Esophagus muscularis mucosa (tissue), 4 donors: Measurements from ENCODE around the gene SOSTDC1. TPM values are rescaled to one million over a fixed set of nuclear protein-coding genes. Genes with fewer than 3 reads are reported as not detected.

Source experiments
- DNase-seq: peaks from one replicate; pipeline ENCODE4 v3.0.0-alpha.2; 2017; ENCODE audit errors: extremely low spot score
- H3K27ac ChIP-seq, 4 donors: fragments of 200-600 bp; sonication (generic); replicated peaks in 1 of 4; 1 replicate in 3 of 4; 2 replicates in 1 of 4; pipeline ENCODE4 v1.5.1; 2016 to 2019; ENCODE audit warnings: mild to moderate bottlenecking in 1 of 4
- H3K27me3 ChIP-seq, 4 donors: fragments of 200-600 bp; sonication (generic); one replicate each; pipeline versions ENCODE4 v1.5.1 to v1.6.0; 2016 to 2019
- H3K36me3 ChIP-seq, 4 donors: fragments of 200-600 bp; sonication (generic); one replicate each; pipeline ENCODE4 v1.5.1; 2016 to 2019
- H3K4me1 ChIP-seq, 4 donors: fragments of 200-600 bp; sonication (generic); one replicate each; pipeline ENCODE4 v1.5.1; 2016 to 2019
- H3K4me3 ChIP-seq, 4 donors: fragments of 200-600 bp; sonication (generic); 1 replicate in 2 of 4; 2 replicates in 2 of 4; pipeline ENCODE4 v1.5.1; 2016 to 2019; ENCODE audit warnings: mild to moderate bottlenecking in 4 of 4, moderate library complexity in 1 of 4
- H3K9me3 ChIP-seq, 4 donors: fragments of 200-600 bp; sonication (generic); 1 replicate in 3 of 4; 2 replicates in 1 of 4; pipeline ENCODE4 v1.5.1; 2016 to 2019
- EP300 ChIP-seq: sonication (generic); formaldehyde crosslinking; IDR thresholded peaks from one replicate; pipeline ENCODE4 v1.6.1; 2017; ENCODE audit warnings: antibody characterized with exemption
- POLR2A ChIP-seq: fragments of 450-650 bp; IDR thresholded peaks from one replicate; pipeline ENCODE4 v1.6.1; 2017; ENCODE audit warnings: antibody characterized with exemption, moderate library complexity, mild to moderate bottlenecking, low read depth
- POLR2AphosphoS5 ChIP-seq, 2 donors: sonication (generic); formaldehyde crosslinking; IDR thresholded peaks; one replicate each; pipeline ENCODE4 v1.6.1; 2017; ENCODE audit warnings: antibody characterized with exemption in 2 of 2
- WGBS: methylation state at CpG from one replicate; pipeline ENCODE4 v1.1.5; 2018; 5-methylcytosine and 5-hydroxymethylcytosine counted together
- intact Hi-C: fragments of 100-400 bp; cut with DNase I; formaldehyde crosslinking; loops from one replicate; pipeline ENCODE4 v1.15.1; 2023
- total RNA-seq, 4 donors: library from RNA; depleted of rRNA; stranded (reverse); fragments of >200 nt; gene quantifications; one replicate each; pipeline versions ENCODE4 v1.1.0 to v1.2.1, GENCODE V29; 2016
- TF ChIP-seq, protein P1 (sequence below), 3 experiments: fragments of 200-600 bp in 2 of 3; fragments of 450-650 bp in 1 of 3; sonication (generic) in 2 of 3; IDR thresholded peaks; one replicate each; pipeline ENCODE4 v1.5.1; 2017 to 2019; ENCODE audit warnings: antibody characterized with exemption in 3 of 3, mild to moderate bottlenecking in 2 of 3, moderate library complexity in 1 of 3

The SOSTDC1 gene
- total RNA-seq, 4 donors from 2014 or later, result 0.71 to 1.2 (median 0.83) TPM; not detected in 1

DNA sequence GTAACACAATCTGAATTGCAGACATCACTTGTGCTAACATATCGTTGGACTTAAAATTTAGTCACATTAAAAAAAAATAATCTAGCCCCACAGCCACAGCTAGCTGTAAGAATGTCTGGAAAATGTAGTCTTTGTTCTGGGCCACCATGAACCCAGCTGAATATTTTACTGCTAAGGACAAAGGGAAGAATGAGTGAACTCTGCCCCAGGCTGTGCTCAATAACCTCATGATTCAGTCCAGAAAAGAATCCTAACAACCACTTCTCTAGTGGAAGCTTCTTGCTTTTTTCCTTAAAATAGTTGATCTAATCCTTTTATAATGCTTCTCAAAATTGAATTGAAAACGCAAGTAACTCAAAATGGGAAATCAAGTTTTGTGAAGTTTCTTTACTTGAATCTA, 25.6 kb upstream of the SOSTDC1 start:
- DNase-seq, result no peak
- Histone ChIP-seq H3K9me3 (no peaks in the 10 kb centered on the region), H3K36me3 (no peaks in the 10 kb centered on the region), H3K4me3 (no peak overlapping the region), H3K27me3 (no peaks in the 10 kb centered on the region), H3K27ac (no peak overlapping the region), H3K4me1 (no peaks in the 10 kb centered on the region)
- 87% methylated on average over 2 of the region's 2 CpGs for WGBS
- TF ChIP-seq EP300 (no peak), POLR2AphosphoS5 (IDR thresholded peaks at IDR 0.05) (no peak), POLR2A (no peak)
- TF ChIP-seq, protein P1, sequence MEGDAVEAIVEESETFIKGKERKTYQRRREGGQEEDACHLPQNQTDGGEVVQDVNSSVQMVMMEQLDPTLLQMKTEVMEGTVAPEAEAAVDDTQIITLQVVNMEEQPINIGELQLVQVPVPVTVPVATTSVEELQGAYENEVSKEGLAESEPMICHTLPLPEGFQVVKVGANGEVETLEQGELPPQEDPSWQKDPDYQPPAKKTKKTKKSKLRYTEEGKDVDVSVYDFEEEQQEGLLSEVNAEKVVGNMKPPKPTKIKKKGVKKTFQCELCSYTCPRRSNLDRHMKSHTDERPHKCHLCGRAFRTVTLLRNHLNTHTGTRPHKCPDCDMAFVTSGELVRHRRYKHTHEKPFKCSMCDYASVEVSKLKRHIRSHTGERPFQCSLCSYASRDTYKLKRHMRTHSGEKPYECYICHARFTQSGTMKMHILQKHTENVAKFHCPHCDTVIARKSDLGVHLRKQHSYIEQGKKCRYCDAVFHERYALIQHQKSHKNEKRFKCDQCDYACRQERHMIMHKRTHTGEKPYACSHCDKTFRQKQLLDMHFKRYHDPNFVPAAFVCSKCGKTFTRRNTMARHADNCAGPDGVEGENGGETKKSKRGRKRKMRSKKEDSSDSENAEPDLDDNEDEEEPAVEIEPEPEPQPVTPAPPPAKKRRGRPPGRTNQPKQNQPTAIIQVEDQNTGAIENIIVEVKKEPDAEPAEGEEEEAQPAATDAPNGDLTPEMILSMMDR (IDR thresholded peaks at IDR 0.05), result no peak
- intact Hi-C loops, result no loop called here

DNA sequence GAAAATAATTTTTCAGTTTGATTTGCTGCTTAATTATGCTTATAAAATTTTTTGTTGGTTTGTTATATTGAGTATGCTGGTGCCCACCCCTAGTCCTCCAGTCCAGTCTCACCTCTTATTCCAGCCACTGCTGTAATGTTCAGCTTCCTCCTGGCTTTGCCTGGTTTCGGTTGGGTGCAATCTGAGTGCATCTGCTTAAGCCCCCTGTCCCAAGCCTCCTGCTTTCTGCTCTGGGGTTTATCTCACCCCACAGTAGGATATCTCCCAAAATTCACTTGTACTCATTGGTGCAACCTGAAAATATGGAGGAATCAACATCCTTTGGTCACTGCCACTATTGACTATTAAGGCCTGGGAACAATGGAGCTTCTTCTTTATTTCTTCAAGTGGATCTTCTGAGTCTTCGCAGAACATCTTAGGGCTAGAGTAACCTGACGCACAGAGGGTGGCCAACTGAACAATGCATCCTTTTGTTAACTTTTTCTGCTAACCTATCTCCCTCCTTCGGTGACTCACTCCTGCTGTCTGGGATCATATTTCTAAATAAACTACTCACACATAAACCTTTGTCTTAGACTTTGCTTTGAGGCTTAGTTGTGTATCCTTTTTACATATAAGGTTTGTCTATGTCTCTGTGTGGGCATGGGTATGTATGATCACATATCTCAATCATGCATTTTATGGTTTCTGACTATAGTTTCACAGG, 19.1 kb upstream of the SOSTDC1 start:
- no peaks in the 10 kb centered on the region for H3K9me3 ChIP-seq
- H3K27ac ChIP-seq, result no peak overlapping the region
- H3K27me3 ChIP-seq, result no peaks in the 10 kb centered on the region
- H3K36me3 ChIP-seq, result no peaks in the 10 kb centered on the region
- WGBS, result 79% methylated on average over 4 of the region's 4 CpGs
- no peak overlapping the region for H3K4me3 ChIP-seq
- intact Hi-C loops, result no loop called here
- no peaks in the 10 kb centered on the region for H3K4me1 ChIP-seq
- no peak for TF ChIP-seq EP300
- TF ChIP-seq POLR2A, result no peak
- TF ChIP-seq POLR2AphosphoS5 (IDR thresholded peaks at IDR 0.05), result no peak
- TF ChIP-seq, protein P1 (IDR thresholded peaks at IDR 0.05), result no peak
- DNase-seq, result no peak

DNA sequence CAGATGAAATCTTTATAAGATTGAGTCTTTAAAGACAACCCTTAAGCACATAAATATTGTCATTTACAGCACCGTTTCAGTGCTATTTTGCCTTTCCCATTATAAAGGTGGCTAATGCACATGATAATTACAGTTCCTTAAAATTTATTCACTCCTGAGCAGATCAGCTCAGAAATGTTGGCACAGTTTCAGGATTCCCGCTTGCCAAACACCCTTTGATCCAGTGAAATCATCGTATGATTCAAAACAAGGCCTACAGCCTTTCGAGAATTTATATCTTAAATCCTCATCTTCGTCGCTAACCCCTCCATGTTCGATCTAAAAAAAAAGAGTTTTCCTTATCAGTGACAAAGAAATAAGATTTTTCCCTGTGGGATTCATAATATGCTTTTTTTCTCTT, 14.1 kb upstream of the SOSTDC1 start:
- intact Hi-C loops, result no loop called here
- no peak for DNase-seq
- Histone ChIP-seq H3K36me3 (no peaks in the 10 kb centered on the region), H3K9me3 (no peaks in the 10 kb centered on the region), H3K4me1 (no peaks in the 10 kb centered on the region), H3K27me3 (no peaks in the 10 kb centered on the region), H3K4me3 (no peak overlapping the region), H3K27ac (no peak overlapping the region)
- WGBS, result 67% methylated on average over 7 of the region's 7 CpGs
- TF ChIP-seq POLR2AphosphoS5 (IDR thresholded peaks at IDR 0.05), result no peak
- TF ChIP-seq POLR2A, result no peak
- TF ChIP-seq, protein P1 (IDR thresholded peaks at IDR 0.05), result no peak
- TF ChIP-seq EP300, result no peak

DNA sequence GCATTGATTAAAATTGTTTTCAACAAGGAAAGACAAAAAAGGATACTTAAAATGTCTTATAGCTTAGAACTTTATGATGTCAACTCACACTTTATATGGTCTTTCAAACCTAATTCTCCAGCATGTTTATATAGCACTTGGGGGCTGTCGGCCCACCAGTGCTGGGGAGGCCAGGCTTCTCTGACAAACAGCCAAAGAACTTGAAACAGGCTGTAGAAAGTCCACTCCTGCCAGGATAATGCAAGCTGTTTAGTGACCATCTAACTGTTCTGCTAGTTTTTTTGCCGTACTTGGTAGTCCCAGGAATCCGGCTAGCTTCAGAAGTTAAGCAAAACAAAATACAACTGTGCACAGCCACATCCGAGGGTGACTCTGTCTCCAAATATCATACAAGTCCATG, 13.6 kb upstream of the SOSTDC1 start:
- no peak overlapping the region for H3K4me3 ChIP-seq
- DNase-seq, result no peak
- H3K4me1 ChIP-seq, result no peaks in the 10 kb centered on the region
- H3K27me3 ChIP-seq, result no peaks in the 10 kb centered on the region
- no peaks in the 10 kb centered on the region for H3K9me3 ChIP-seq
- intact Hi-C loops, result no loop called here
- H3K27ac ChIP-seq, result no peak overlapping the region
- no peaks in the 10 kb centered on the region for H3K36me3 ChIP-seq
- 72% methylated on average over 4 of the region's 4 CpGs for WGBS
- TF ChIP-seq POLR2A (no peak), EP300 (no peak), POLR2AphosphoS5 (IDR thresholded peaks at IDR 0.05) (no peak)
- TF ChIP-seq, protein P1 (IDR thresholded peaks at IDR 0.05), result no peak

DNA sequence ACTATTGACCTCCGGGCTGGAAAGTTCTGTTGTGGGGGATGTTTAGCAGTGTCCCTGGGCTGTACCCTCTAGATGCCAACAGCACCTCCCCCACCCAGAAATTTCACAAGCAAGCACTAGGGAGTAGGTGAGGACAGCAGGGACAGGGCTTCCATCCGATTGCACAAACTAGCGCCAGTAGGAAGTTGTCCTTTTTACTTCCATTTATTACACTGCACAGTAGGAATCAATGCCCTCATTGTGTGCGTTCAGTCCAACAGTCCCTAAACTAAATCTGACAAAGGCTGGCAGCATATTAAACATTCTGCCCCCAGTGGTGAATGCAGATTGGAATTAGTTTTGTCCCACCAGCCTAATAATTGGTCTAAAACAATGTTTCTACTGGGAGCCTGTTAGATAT, 6.4 kb upstream of the SOSTDC1 start:
- WGBS, result 86% methylated on average over 4 of the region's 4 CpGs
- no peak overlapping the region for H3K4me3 ChIP-seq

More for the DNA sequence above, 6.4 kb upstream of the SOSTDC1 start:
- Histone ChIP-seq H3K9me3 (no peaks in the 10 kb centered on the region), H3K4me1 (no peaks in the 10 kb centered on the region), H3K36me3 (no peaks in the 10 kb centered on the region), H3K27ac (no peak overlapping the region), H3K27me3 (no peaks in the 10 kb centered on the region)
- no peak for TF ChIP-seq EP300
- no peak for TF ChIP-seq POLR2A
- no peak for DNase-seq
- intact Hi-C loops, result no loop called here
